ENCODE results near the gene GRIP2.

- TF ChIP-seq POLR2A (IDR thresholded peaks at IDR 0.05; ENCODE audit: low read depth, low read length) (no peak), POLR2AphosphoS5 (IDR thresholded peaks at IDR 0.05; ENCODE audit: low read depth, low read length) (no peak), SPI1 (IDR thresholded peaks at IDR 0.05; ENCODE audit: low read depth, low read length) (no peak), TAF1 (IDR thresholded peaks at IDR 0.05; ENCODE audit: low read depth, low read length) (no peak), PAX5 (IDR thresholded peaks at IDR 0.05; ENCODE audit: insufficient read depth, low read length, severe bottlenecking) (no peak), POU2F2 (IDR thresholded peaks at IDR 0.05; ENCODE audit: low read depth, low read length) (no peak)
Measured at GRCh38 chr3:14471690-14472089, 68.5 kb downstream of the GRIP2 start.
